HG03159 (cell line): Measurements from ENCODE around the gene CIDEB.

Experiments used
- ATAC-seq: cut with Tn5 transposase; IDR thresholded peaks from one replicate; pipeline ENCODE4 v1.9.1; 2021; ENCODE audit warnings: mild to moderate bottlenecking, moderate library complexity; ENCODE audit not compliant: unreplicated experiment

Gene CIDEB

GRCh38 chr14:24312736-24313507, 5.1 kb upstream of the CIDEB start:
- ATAC-seq = no peak

DNA sequence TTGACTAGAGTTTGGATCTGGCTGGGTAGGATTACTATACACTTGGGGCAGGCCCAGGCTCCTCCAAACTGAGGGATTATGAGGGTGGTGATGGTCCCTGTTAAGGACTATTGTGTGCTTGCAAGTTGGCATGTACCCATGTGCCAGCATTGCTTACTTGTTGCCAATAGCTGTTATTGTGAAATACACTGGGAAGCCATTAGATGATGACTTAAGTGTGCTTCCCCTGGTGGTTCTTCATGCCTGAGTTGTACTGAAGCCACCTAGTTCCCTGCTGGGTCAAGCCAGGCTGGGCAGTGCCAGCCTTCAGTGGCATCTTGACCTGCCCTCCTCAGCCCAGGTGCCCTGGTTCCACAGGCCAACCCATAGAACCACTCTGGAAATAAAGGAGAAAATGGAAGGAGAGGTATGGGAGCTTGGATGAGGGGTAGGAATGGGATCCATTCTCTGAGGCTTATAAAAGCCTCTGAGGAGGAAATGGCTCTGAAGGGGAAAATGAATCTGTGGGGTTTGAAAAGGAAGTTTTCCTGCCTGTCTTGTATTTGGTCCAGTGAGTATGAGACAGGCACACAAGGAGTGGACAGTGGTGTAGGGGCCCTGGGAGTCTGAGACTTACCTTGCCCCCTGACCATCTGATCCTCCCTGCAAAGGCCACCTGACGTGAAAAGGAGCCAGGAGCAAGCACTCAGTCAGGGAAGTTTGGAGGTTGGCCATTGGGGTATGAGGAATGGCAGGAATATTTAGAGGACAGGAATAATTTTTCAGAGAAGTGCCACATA, 4.2 kb upstream of the CIDEB start:
- ATAC-seq = no peak

DNA sequence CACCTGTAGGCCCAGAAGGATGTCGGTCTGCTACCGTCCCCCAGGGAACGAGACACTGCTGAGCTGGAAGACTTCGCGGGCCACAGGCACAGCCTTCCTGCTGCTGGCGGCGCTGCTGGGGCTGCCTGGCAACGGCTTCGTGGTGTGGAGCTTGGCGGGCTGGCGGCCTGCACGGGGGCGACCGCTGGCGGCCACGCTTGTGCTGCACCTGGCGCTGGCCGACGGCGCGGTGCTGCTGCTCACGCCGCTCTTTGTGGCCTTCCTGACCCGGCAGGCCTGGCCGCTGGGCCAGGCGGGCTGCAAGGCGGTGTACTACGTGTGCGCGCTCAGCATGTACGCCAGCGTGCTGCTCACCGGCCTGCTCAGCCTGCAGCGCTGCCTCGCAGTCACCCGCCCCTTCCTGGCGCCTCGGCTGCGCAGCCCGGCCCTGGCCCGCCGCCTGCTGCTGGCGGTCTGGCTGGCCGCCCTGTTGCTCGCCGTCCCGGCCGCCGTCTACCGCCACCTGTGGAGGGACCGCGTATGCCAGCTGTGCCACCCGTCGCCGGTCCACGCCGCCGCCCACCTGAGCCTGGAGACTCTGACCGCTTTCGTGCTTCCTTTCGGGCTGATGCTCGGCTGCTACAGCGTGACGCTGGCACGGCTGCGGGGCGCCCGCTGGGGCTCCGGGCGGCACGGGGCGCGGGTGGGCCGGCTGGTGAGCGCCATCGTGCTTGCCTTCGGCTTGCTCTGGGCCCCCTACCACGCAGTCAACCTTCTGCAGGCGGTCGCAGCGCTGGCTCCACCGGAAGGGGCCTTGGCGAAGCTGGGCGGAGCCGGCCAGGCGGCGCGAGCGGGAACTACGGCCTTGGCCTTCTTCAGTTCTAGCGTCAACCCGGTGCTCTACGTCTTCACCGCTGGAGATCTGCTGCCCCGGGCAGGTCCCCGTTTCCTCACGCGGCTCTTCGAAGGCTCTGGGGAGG, 3.1 kb upstream of the CIDEB start, which contains the start of gene LTB4R:
TSS of gene LTB4R (plus strand) at position 857 of the 959 bp plus-strand sequence. CDS start 4,150 bp downstream, outside the sequence.
- ATAC-seq = peak; percentile 61

DNA sequence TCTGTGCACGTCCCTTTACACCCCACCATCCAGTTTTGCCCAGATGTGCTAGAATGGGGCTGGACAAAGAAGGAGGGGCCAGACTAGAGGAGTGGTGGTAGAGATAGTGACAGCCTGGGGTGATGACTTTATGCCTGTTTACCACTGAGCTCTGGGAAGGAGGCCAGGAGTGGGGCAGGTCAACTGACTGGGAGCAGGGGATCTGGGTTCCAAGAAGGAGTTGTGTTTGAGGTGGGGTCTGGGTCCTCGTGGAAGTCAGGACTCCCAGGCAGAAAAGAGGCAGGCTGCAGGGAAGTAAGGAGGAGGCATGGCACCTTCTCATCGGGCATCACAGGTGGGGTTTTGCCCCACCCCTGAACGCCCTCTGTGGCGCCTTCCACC, 2.5 kb upstream of the CIDEB start:
- no peak for ATAC-seq

- no peak for ATAC-seq
Observed at GRCh38 chr14:24309538-24310264, 1.9 kb upstream of the CIDEB start, which contains the start of gene LTB4R2. Gene LTB4R2, plus strand, starts transcription at chr14:24310140. Its CDS starts 525 bp downstream, at chr14:24310665.

GRCh38 chr14:24308342-24309124, 756 bp upstream of the CIDEB start:
- ATAC-seq = no peak

DNA sequence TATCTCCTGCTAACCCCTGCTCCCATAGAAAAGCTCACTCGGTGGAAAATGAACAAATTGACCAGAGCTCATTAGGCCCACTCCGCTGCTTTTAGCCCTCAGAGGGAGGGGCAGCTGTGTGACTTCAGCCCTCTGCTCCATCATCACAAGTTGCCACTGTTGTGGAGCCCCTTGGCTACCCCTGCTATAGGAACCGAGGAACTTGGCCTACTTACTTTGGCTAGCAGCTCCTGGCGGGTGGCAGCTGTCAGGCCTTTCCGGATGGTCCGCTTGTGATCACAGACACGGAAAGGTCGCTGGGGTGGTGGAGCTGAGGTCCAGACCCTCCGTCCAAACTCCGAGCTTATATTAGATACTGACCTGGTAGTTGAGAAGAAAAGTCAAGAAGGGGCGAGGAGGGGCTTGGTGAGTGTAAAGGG, 612 bp downstream of the CIDEB start:
- no peak for ATAC-seq

GRCh38 chr14:24304019-24304387, 3.8 kb downstream of the CIDEB start:
- no peak for ATAC-seq

DNA sequence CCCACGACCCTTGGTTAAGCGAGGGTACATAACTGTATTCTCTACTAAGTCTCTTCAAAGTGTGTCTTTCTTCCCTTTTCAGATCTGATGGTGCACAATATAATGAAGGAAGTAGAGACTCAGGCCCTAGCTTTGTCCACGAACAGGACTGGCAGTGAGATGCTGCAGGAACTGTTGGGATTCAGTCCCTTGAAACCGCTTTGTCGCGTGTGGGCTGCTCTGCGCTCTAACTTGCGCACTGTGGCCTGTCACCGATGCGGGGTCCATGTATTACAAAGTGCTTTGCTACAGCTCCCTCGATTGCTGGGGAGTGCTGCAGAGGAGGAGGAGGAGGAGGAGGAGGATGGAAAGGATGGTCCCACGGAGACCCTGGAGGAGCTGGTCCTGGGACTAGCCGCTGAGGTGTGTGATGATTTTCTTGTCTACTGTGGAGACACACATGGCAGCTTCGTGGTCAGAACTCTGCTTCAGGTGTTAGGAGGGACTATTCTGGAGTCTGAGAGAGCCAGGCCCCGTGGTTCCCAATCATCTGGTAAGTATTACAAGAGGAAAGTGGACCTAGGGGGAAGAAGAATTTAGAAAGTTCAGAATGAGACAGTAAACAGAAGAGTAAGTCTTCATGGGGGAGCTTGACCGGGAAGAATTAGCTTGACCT, 7.3 kb downstream of the CIDEB start:
- ATAC-seq = no peak

DNA sequence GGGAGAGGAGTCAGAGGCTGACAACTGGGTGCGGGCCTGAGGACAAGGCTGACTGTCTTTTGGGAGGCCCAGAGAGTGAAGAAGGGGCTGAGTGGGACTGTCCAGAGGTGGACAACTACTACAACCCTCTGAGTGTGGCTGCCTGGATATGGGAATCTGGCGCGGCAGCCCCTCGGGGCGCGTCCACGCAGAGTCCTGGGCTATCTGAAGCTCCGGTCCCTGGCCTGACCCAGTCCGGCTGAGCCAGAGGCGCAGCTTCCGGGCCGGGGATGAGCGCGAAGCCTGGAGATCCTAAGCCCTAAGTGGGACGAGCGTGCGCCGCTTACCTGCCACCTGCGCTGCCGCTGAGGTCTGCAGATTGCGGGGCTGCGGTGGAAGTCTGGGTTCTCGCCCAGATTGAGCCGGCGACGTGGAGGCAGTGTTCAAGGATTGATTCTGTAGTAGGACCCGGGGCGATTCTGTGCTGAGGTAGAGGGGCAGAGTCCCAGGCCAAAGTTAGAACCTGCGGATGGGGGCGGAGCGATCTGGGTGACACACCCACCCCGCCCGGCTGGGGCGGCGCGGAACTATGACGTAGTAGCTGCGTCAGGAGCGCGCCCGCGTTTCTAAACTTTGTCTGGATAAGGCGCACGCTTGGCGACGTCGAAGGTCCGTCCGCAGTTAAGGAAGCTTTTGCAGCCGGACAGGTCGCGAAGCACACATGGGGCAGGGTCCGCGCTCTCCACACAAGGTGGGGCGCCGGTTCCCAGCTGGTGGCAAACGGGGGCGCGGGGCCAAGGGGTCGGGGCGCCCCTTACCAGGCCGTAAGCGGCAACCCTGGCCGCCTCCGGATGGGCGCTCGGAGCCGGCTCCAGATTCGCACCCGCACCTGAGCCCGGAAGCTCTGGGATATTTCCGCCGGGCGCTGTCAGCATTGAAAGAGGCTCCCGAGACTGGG, 8.3 kb downstream of the CIDEB start, which contains the start of the genes DHRS1 and NOP9:
TSS of gene DHRS1 (minus strand) at position 526 of the 937 bp plus-strand sequence. CDS start 674 bp downstream, outside the sequence.
TSS of gene NOP9 (plus strand) at position 596 of the 937 bp plus-strand sequence. CDS start at position 701, 105 bp downstream.
- peak; percentile 71 for ATAC-seq

- no peak for ATAC-seq
Observed at GRCh38 chr14:24298892-24299254, 8.9 kb downstream of the CIDEB start.

DNA sequence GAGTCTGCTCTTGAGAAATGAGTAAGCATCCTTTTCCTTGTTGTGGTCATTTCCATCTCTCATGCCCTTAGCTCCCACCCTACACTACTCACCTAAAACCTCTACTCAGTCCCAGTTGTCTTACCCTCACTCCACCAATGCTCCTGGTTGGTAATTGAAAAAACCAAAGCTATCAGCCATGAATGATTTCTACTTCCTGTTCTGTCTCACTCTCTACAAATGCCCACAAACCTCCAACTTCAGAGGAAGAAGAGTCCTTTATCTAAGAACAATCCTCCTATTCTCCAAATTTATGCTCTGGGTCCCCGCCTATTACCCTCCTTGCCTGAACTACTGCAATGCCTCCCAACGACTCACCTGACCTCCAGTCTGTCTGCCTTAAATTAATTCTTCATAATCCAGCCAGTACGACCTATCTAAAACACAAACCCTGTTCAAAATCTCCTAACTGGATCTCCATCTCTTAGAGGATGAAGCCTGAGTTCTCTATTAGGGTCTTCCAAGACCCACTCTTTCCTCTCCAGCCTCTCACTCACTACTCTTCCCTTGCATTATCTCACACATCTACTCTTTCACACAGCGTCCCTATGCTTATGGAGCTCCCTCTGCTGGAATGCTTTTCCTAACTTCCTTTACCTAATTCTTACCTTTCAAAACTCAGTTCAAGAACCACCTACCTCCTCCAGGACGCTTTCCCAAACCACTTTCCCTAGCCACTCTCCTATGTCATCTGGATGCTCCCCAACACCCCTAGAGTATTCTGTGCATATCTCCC, 10.4 kb downstream of the CIDEB start:
- ATAC-seq = peak; percentile 5

DNA sequence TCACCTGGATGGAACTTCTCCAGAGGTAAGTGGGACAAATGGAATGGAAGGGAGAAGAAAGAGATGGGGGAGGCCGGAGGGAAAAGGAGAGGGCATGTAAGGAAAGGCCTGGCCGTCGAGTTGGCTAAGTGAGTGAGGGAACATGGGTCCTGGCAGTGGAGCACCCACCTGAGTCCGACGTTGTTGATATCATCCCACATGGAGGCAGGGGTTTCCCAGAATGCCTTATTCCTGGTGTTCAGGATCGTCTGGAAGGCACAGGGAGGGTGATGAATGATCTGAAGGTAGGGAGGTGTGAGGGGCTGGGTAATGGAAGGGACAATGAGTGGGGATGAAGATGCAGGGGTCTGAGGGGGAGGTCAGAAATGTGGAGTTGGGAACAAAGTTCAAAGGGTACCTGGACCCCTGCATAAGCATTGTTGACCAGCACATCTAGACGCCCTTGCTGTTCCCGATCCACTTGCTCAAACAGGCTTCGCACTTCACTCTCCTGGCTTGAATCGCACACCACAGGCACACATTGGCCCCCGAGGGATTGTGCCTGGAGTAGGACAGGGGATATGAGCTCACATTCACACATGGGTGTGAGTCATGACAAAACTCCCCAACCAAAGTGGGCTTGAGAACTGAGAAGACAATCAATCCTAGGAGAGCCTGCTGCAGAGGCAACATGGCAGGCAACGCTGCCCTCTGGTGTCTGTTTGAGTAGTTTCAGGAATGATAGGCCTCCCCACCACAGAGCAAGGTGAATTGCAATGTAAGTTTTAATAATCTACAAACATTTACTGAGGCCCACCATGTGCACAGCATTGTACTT, 11.2 kb downstream of the CIDEB start:
- ATAC-seq = peak; percentile 47

GRCh38 chr14:24293525-24293924, 14.3 kb downstream of the CIDEB start:
- no peak for ATAC-seq

DNA sequence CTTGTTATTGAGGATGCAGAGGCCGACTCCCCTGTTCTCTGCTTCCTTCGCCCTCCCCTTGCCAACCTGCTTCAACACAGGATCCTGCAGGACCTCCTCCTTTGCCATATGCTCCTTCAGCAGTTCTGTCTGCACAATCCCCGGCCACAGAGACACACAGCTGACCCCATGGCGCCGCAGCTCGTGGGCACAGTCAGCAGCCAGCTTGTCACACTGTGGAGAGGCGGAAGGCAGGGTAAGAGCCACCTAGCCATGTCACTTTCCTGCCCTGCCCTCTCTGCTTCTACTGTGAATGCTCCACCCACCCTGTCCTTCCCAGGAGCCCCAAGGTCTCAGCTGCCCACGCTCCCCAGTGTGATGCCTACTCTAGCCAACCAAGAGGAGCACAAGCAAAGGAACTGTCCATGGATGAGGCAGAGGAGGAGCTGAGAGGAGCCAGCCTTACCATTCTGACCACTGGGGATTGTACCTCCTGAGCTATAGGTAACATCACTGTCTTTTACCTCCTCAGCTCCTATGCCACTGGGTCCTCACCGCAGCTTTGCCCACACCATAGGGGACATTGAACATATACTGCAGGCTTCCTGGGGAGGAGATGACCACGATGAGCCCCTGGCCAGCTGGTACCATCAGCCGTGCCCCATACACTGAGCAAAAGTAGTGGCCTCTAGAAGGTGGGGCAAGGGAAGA, 15.5 kb downstream of the CIDEB start:
- ATAC-seq = no peak
